NCI-H2107 treated with DMSO at 0.1 percent for 48 hours (cell line): ENCODE data around the gene LPP.
A peak's percentile ranks its signal among the peaks of the same experiment; 100 is the strongest.

Experiments used
- DNase-seq: peaks from one replicate; lab custom pipeline; 2025; ENCODE audit not compliant: unreplicated experiment; lab: John Stamatoyannopoulos, UW

Gene LPP

GRCh38 chr3:188533612-188534357, 379.8 kb downstream of the LPP start:
- DNase-seq, result no peak

GRCh38 chr3:188534633-188535032, 380.7 kb downstream of the LPP start:
- DNase-seq, result no peak

- no peak for DNase-seq
Observed at GRCh38 chr3:188537606-188538005, 383.6 kb downstream of the LPP start.

- no peak for DNase-seq
Observed at GRCh38 chr3:188539037-188539436, 385.1 kb downstream of the LPP start.

- no peak for DNase-seq
Observed at GRCh38 chr3:188539631-188540194, 385.8 kb downstream of the LPP start.

- no peak for DNase-seq
Observed at GRCh38 chr3:188542196-188542595, 388.2 kb downstream of the LPP start.

- no peak for DNase-seq
Observed at GRCh38 chr3:188544012-188544411, 390.1 kb downstream of the LPP start.

- no peak for DNase-seq
Observed at GRCh38 chr3:188546835-188547670, 393.1 kb downstream of the LPP start.

GRCh38 chr3:188553569-188553968, 399.6 kb downstream of the LPP start:
- no peak for DNase-seq

GRCh38 chr3:188554404-188554803, 400.4 kb downstream of the LPP start:
- no peak for DNase-seq

- DNase-seq, result no peak
Observed at GRCh38 chr3:188557235-188557634, 403.3 kb downstream of the LPP start.

- DNase-seq, result no peak
Observed at GRCh38 chr3:188558343-188559071, 404.6 kb downstream of the LPP start.

- DNase-seq, result no peak
Observed at GRCh38 chr3:188559072-188559429, 405.1 kb downstream of the LPP start.

GRCh38 chr3:188559856-188560255, 405.9 kb downstream of the LPP start:
- DNase-seq, result no peak

- DNase-seq, result no peak
Observed at GRCh38 chr3:188562144-188562543, 408.2 kb downstream of the LPP start.

GRCh38 chr3:188567478-188568195, 413.7 kb downstream of the LPP start:
- DNase-seq, result peak; percentile 74

GRCh38 chr3:188568736-188569135, 414.8 kb downstream of the LPP start:
- no peak for DNase-seq

- no peak for DNase-seq
Observed at GRCh38 chr3:188571531-188572095, 417.7 kb downstream of the LPP start.

- no peak for DNase-seq
Observed at GRCh38 chr3:188573291-188573940, 419.5 kb downstream of the LPP start.

- DNase-seq, result no peak
Observed at GRCh38 chr3:188573956-188574355, 420.0 kb downstream of the LPP start.
